Common myeloid progenitor, CD34-positive (primary cell): ENCODE data around the gene PRRT2.

ENCODE experiments used
- CTCF ChIA-PET: fragments of 350-600 bp; sonication (Branson Sonifier 250); formaldehyde crosslinking; loops from one replicate; lab custom pipeline; 2021; ENCODE audit warnings: antibody characterized with exemption; lab: Charles Lee
- POLR2A ChIA-PET: fragments of 350-600 bp; sonication (Branson Sonifier 250); formaldehyde crosslinking; loops from one replicate; lab custom pipeline; 2021; ENCODE audit warnings: antibody characterized with exemption; lab: Charles Lee
- DNase-seq, 3 donors: peaks; one replicate each; pipeline versions ENCODE4 v3.0.0 to v3.0.0-alpha.2; 2013
- H3K27ac ChIP-seq, 2 experiments: 1 replicate in 1 of 2; 2 replicates in 1 of 2; pipeline ENCODE4 v1.7.0; 2013; ENCODE audit warnings: inconsistent platforms in 2 of 2, low read length in 2 of 2, mild to moderate bottlenecking in 2 of 2, low read depth in 1 of 2, moderate library complexity in 1 of 2; ENCODE audit not compliant: severe bottlenecking in 2 of 2, insufficient read depth in 1 of 2, poor library complexity in 1 of 2
- H3K27me3 ChIP-seq, 5 experiments: replicated peaks in 2 of 5; 1 replicate in 3 of 5; 2 replicates in 2 of 5; pipeline versions ENCODE4 v1.6.1 to v1.7.0; 2013; ENCODE audit warnings: low read length in 4 of 5, mild to moderate bottlenecking in 2 of 5, moderate library complexity in 2 of 5, inconsistent platforms in 1 of 5; ENCODE audit not compliant: insufficient read depth in 5 of 5, control insufficient read depth in 4 of 5
- H3K36me3 ChIP-seq, 4 experiments: 1 replicate in 2 of 4; 2 replicates in 2 of 4; pipeline versions ENCODE4 v1.6.1 to v1.7.0; 2013; ENCODE audit warnings: low read length in 3 of 4, control low read depth in 1 of 4, mild to moderate bottlenecking in 1 of 4; ENCODE audit not compliant: control insufficient read depth in 4 of 4, insufficient read depth in 4 of 4
- H3K4me1 ChIP-seq, 4 experiments: 1 replicate in 3 of 4; 2 replicates in 1 of 4; pipeline versions ENCODE4 v1.6.1 to v1.7.1; 2013; ENCODE audit warnings: low read length in 3 of 4, mild to moderate bottlenecking in 3 of 4, control low read depth in 1 of 4, inconsistent platforms in 1 of 4, moderate library complexity in 1 of 4; ENCODE audit not compliant: control insufficient read depth in 4 of 4, insufficient read depth in 4 of 4; ENCODE audit errors: control extremely low read depth in 1 of 4
- H3K4me3 ChIP-seq, 7 experiments: 1 replicate in 4 of 7; 2 replicates in 3 of 7; pipeline versions ENCODE4 v1.5.1 to v1.7.0; 2013; ENCODE audit warnings: mild to moderate bottlenecking in 7 of 7, low read length in 6 of 7, moderate library complexity in 6 of 7, inconsistent platforms in 2 of 7, low read depth in 2 of 7, control low read depth in 1 of 7; ENCODE audit not compliant: insufficient read depth in 4 of 7, control insufficient read depth in 1 of 7; ENCODE audit errors: extremely low read depth in 1 of 7
- H3K9me3 ChIP-seq, 5 experiments: 1 replicate in 4 of 5; 2 replicates in 1 of 5; pipeline versions ENCODE4 v1.6.1 to v1.7.1; 2013; ENCODE audit warnings: low read length in 4 of 5, mild to moderate bottlenecking in 2 of 5, inconsistent platforms in 1 of 5, low read depth in 1 of 5, moderate library complexity in 1 of 5; ENCODE audit not compliant: control insufficient read depth in 4 of 5, insufficient read depth in 2 of 5; ENCODE audit errors: control extremely low read depth in 1 of 5
- WGBS: methylation state at CpG from one replicate; pipeline ENCODE4 v1.1.5; 2013; ENCODE audit not compliant: insufficient coverage; 5-methylcytosine and 5-hydroxymethylcytosine counted together

Gene PRRT2

GRCh38 chr16:29804455-29805231 lies 7.3 kb upstream of the PRRT2 start:
- WGBS: 12% methylated on average over 22 of the region's 26 CpGs
- Histone ChIP-seq H3K27ac (peak overlapping the region; percentile 83 to 94), H3K4me3 (peak overlapping the region; percentile 62 to 94 (median 79)), H3K27me3 (no peaks in the 10 kb centered on the region), H3K9me3 (no peaks in the 10 kb centered on the region), H3K36me3 (peaks cover 10 to 58% (median 38%) of the 10 kb centered on the region in 4 experiments), H3K4me1 (peaks cover 8 to 43% (median 34%) of the 10 kb centered on the region in 4 experiments)
- DNase-seq: no peak
- CTCF ChIA-PET: interaction anchor here (0.9 to 4.6 kb wide), 7 partner anchors 10 to 200 kb away, joined by 3 to 28 read pairs (median 4); partner anchors contain the start of gene KIF22
- POLR2A ChIA-PET: interaction anchor here (0.7 to 1.7 kb wide), 3 partner anchors 10 to 61 kb away, joined by 3 to 6 read pairs (median 6); partner anchors contain the start of gene KIF22

GRCh38 chr16:29805232-29806098 lies 6.5 kb upstream of the PRRT2 start:
- WGBS: 0% methylated on average over 67 of the region's 103 CpGs
- Histone ChIP-seq H3K27ac (peak overlapping the region; percentile 83 to 94), H3K36me3 (peaks cover 10 to 62% (median 38%) of the 10 kb centered on the region in 4 experiments), H3K9me3 (no peaks in the 10 kb centered on the region), H3K27me3 (no peaks in the 10 kb centered on the region), H3K4me3 (peak overlapping the region; percentile 62 to 94 (median 79)), H3K4me1 (peaks cover 8 to 51% (median 42%) of the 10 kb centered on the region in 4 experiments)
- peak; percentile 98 to 100 (median 99) for DNase-seq
- ChIA-PET CTCF (interaction anchor here (0.9 to 4.6 kb wide), 4 partner anchors 11 to 69 kb away, joined by 3 to 28 read pairs (median 12); partner anchors contain the start of gene KIF22), POLR2A (interaction anchor here (1.2 to 3.0 kb wide), 3 partner anchors 11 to 15 kb away, joined by 6 to 12 read pairs (median 6); partner anchors contain the start of genes KIF22 and PAGR1)

GRCh38 chr16:29806099-29806579 lies 5.9 kb upstream of the PRRT2 start, which contains the start of gene MAZ:
TSS of gene MAZ (plus strand) at chr16:29806529. CDS start at chr16:29806702, 173 bp downstream.
- DNase-seq: no peak
- H3K9me3 ChIP-seq: no peaks in the 10 kb centered on the region
- peaks cover 7 to 62% (median 34%) of the 10 kb centered on the region in 4 experiments for H3K36me3 ChIP-seq
- ChIA-PET CTCF (interaction anchor here (1.0 to 2.0 kb wide), 2 partner anchors 10 kb away, joined by 3 to 4 read pairs; partner anchors contain the start of gene PAGR1), POLR2A (interaction anchor here (2.0 to 3.0 kb wide), 2 partner anchors 10 to 16 kb away, joined by 9 to 12 read pairs; partner anchors contain the start of genes KIF22 and PAGR1)
- H3K27me3 ChIP-seq: no peaks in the 10 kb centered on the region
- H3K4me3 ChIP-seq: peak within 1 kb of the TSS; percentile 53 to 94 (median 79)
- 0% methylated on average over 11 of the region's 67 CpGs for WGBS
- peaks cover 8 to 58% (median 48%) of the 10 kb centered on the region in 4 experiments for H3K4me1 ChIP-seq
- H3K27ac ChIP-seq: peak within 1 kb of the TSS; percentile 83 to 94

- WGBS: under 1% methylated on average over 97 of the region's 99 CpGs
- H3K36me3 ChIP-seq: peaks cover 2 to 55% (median 28%) of the 10 kb centered on the region in 4 experiments
- H3K4me1 ChIP-seq: peaks cover 8 to 65% (median 55%) of the 10 kb centered on the region in 4 experiments
- H3K9me3 ChIP-seq: no peaks in the 10 kb centered on the region
- H3K27ac ChIP-seq: peak overlapping the region in 1 of 2 experiments; percentile 78
- H3K27me3 ChIP-seq: peaks cover 0 to 4% (median 0%) of the 10 kb centered on the region in 5 experiments
- ChIA-PET POLR2A (interaction anchor here (0.5 to 3.0 kb wide), 4 partner anchors 9 to 606 kb away, joined by 3 to 12 read pairs (median 6); partner anchors contain the start of genes KIF22 and PAGR1), CTCF (interaction anchor here (0.6 to 2.6 kb wide), 18 partner anchors 9 to 249 kb away, joined by 3 to 17 read pairs (median 4); partner anchors contain the start of genes C16orf92, KIF22, MVP and PAGR1)
- peak overlapping the region; percentile 53 to 94 (median 73) for H3K4me3 ChIP-seq
- DNase-seq: peak in 2 of 3 donors; percentile 69 to 79
These were observed 5.2 kb upstream of the PRRT2 start for GRCh38 chr16:29806641-29807425.

- H3K4me1 ChIP-seq: peaks cover 8 to 71% (median 61%) of the 10 kb centered on the region in 4 experiments
- peak; percentile 92 to 96 (median 93) for DNase-seq
These were observed 4.4 kb upstream of the PRRT2 start for GRCh38 chr16:29807426-29808218.

More at GRCh38 chr16:29807426-29808218, 4.4 kb upstream of the PRRT2 start:
- Histone ChIP-seq H3K9me3 (no peaks in the 10 kb centered on the region), H3K27ac (peak overlapping the region; percentile 15 to 78), H3K36me3 (peaks cover 2 to 50% (median 23%) of the 10 kb centered on the region in 4 experiments), H3K27me3 (peaks cover 0 to 10% (median 4%) of the 10 kb centered on the region in 5 experiments), H3K4me3 (peak overlapping the region; percentile 4 to 94 (median 73))
- CTCF ChIA-PET: interaction anchor here (0.6 to 2.6 kb wide), 18 partner anchors 10 to 248 kb away, joined by 3 to 17 read pairs (median 4); partner anchors contain the start of genes C16orf92, KIF22 and MVP
- POLR2A ChIA-PET: interaction anchor here (0.6 to 3.0 kb wide), 6 partner anchors 8 to 87 kb away, joined by 3 to 12 read pairs (median 3); partner anchors contain the start of genes KIF22, MVP and PAGR1
- under 1% methylated on average over 51 of the region's 69 CpGs for WGBS
